Progenitor cell of endocrine pancreas (in vitro differentiated cells): ENCODE data around the gene APOBEC3A. TPM values are rescaled to one million over a fixed set of nuclear protein-coding genes. Genes with fewer than 3 reads are reported as not detected.

ENCODE experiments used
- DNase-seq: peaks from one replicate; pipeline ENCODE4 v3.0.0; 2021; ENCODE audit warnings: low spot score; ENCODE audit not compliant: unreplicated experiment
- H3K27ac Mint-ChIP-seq: 2 replicates; pipeline ENCODE4 v1.8.0; 2021; ENCODE audit warnings: mild to moderate bottlenecking, moderate library complexity, mixed read lengths
- H3K27me3 Mint-ChIP-seq: 2 replicates; pipeline ENCODE4 v1.8.0; 2021; ENCODE audit warnings: mixed read lengths
- H3K36me3 Mint-ChIP-seq: 2 replicates; pipeline ENCODE4 v1.8.0; 2022; ENCODE audit warnings: mixed read lengths; ENCODE audit not compliant: insufficient read depth
- H3K4me1 Mint-ChIP-seq: 2 replicates; pipeline ENCODE4 v1.8.0; 2021; ENCODE audit warnings: low read depth, mixed read lengths
- H3K4me3 Mint-ChIP-seq: 2 replicates; pipeline ENCODE4 v1.8.0; 2021; ENCODE audit warnings: low read depth, mild to moderate bottlenecking, moderate library complexity, mixed read lengths
- H3K9me3 Mint-ChIP-seq: 2 replicates; pipeline ENCODE4 v1.8.0; 2021; ENCODE audit warnings: low read depth, mixed read lengths
- total RNA-seq: library from RNA; stranded (reverse); gene quantifications from 2 replicates; pipeline ENCODE4 v1.2.1, GENCODE V29; 2021
- TF ChIP-seq, protein P1 (sequence below): fragments of 200-600 bp; sonication (generic); IDR thresholded peaks from one replicate; pipeline ENCODE4 v1.5.0; 2021; ENCODE audit warnings: antibody characterized with exemption, mild to moderate bottlenecking; ENCODE audit not compliant: unreplicated experiment

The APOBEC3A gene
- total RNA-seq, 1 donor from 2014 or later, result not detected

DNA sequence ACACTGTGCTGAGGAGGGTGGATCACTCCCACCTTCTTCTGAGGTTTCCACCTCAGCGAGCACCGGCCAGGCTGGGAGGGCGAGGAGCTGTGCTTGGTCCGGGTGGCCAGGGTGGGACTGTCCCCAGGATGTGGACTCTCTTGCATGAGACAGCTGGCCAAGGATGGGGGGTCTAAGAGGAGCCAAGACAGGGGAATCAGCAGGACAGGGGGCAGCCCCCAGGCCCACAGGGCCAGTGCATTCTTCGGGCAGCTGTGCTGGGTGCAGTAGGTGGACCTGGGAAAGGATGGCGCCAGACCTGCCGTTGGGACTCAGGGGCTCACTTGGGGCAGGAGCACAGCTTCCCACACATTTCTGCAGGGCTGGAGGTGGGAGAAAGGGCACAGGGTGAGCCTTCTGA is 9.5 kb downstream of the APOBEC3A start:
- Mint-ChIP-seq H3K9me3 (no peaks in the 10 kb centered on the region), H3K4me1 (peaks cover 5% of the 10 kb centered on the region), H3K4me3 (no peak overlapping the region), H3K27me3 (peaks cover 21% of the 10 kb centered on the region), H3K27ac (no peak overlapping the region), H3K36me3 (no peaks in the 10 kb centered on the region)
- TF ChIP-seq, protein P1, sequence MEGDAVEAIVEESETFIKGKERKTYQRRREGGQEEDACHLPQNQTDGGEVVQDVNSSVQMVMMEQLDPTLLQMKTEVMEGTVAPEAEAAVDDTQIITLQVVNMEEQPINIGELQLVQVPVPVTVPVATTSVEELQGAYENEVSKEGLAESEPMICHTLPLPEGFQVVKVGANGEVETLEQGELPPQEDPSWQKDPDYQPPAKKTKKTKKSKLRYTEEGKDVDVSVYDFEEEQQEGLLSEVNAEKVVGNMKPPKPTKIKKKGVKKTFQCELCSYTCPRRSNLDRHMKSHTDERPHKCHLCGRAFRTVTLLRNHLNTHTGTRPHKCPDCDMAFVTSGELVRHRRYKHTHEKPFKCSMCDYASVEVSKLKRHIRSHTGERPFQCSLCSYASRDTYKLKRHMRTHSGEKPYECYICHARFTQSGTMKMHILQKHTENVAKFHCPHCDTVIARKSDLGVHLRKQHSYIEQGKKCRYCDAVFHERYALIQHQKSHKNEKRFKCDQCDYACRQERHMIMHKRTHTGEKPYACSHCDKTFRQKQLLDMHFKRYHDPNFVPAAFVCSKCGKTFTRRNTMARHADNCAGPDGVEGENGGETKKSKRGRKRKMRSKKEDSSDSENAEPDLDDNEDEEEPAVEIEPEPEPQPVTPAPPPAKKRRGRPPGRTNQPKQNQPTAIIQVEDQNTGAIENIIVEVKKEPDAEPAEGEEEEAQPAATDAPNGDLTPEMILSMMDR, result no peak
- DNase-seq, result no peak

DNA sequence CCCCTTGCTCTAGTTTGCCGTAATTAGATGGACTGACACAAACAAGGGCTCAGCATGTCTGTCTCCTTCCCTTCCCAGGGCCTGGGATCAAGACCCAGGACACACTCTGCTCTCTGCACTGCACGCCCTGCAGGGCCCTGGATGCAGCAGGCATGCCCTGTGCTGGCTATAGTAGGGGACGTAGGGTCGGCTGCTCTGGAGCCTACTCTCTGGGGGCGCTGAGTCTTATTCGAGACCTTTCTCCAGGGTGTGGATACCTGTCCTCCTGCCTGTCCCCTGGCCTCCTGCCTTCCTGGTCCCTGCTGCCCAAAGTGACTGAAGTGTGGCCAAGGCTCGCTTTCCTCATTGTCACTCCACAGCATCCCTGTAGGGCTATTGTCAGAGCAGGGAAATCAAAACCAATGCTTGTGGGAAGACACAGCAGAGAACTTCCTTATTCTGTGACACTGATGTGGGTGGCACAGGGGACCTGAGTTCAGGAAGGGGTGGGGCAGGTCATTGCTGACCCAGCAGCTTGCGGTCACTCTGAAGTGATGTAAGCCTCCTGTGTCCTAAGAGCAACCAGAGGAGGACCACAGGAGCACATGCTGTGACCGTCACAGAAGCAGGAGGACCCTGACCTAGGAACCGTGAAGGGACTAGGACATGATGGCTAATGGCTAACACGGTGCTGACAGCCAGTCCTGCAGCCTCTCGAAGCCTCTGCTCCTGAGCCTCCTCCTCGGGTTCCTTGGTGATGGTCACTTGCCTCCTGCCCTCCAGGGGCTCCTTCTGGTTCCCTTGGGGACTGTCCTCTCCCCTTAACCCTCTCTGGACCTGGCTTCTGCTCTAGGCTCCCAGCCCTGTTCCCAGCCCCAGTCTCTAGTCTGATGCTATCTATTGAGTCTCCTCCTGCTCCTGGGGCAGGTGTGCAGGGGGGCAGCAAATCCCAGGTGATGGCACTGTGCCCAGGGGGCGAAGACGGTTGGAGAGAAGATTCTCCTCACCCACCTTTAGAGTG is 10.3 kb downstream of the APOBEC3A start:
- TF ChIP-seq, protein P1, result no peak
- Mint-ChIP-seq H3K4me1 (peaks cover 5% of the 10 kb centered on the region), H3K36me3 (no peaks in the 10 kb centered on the region), H3K27me3 (peaks cover 21% of the 10 kb centered on the region), H3K27ac (no peak overlapping the region), H3K9me3 (no peaks in the 10 kb centered on the region), H3K4me3 (no peak overlapping the region)
- DNase-seq, result no peak

DNA sequence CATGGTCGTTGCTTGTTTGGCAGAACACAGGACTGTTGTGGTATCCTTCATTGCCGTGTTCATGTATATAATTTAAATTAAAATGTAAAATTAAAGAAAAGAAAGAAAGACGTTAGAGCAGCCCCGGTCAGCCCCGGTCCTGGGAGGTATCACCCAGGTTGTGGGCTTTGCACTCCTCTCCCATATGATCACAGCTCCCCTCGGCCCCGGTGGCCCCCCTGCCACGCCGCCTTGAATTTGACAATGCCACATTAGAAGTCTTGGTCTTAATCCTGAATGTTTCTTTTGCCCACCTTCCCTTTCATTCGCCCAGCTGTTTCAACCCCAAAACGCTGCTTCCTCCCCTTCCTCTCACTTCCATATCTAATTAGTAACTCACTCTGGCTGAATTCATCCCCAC is 11.4 kb downstream of the APOBEC3A start:
- Mint-ChIP-seq H3K36me3 (no peaks in the 10 kb centered on the region), H3K9me3 (no peaks in the 10 kb centered on the region), H3K27ac (no peak overlapping the region), H3K4me1 (peaks cover 3% of the 10 kb centered on the region), H3K27me3 (peaks cover 21% of the 10 kb centered on the region), H3K4me3 (no peak overlapping the region)
- DNase-seq, result no peak
- TF ChIP-seq, protein P1, result no peak

DNA sequence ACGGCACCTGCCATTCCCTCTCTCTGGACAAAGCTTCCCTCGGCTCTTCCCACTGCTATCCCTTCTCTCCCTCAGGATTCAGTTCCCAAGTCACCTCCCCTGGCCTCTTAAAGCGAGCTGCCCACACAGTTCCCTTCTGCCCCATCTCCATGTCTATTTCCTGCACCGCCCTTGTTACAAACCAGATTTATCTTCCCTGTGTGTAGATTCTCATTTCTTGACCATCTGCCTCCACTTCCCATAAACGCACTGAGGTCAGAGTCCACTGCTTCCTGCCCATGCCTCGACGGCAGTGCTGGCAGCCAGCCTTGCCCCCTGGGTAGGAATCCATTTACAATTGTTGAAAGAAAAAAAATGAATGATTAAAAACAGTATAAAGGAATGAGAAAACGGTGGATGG is 13.1 kb downstream of the APOBEC3A start:
- TF ChIP-seq, protein P1, result no peak
- Mint-ChIP-seq H3K4me3 (no peak overlapping the region), H3K36me3 (no peaks in the 10 kb centered on the region), H3K27ac (no peak overlapping the region), H3K27me3 (peaks cover 21% of the 10 kb centered on the region), H3K4me1 (no peaks in the 10 kb centered on the region), H3K9me3 (no peaks in the 10 kb centered on the region)
- no peak for DNase-seq

DNA sequence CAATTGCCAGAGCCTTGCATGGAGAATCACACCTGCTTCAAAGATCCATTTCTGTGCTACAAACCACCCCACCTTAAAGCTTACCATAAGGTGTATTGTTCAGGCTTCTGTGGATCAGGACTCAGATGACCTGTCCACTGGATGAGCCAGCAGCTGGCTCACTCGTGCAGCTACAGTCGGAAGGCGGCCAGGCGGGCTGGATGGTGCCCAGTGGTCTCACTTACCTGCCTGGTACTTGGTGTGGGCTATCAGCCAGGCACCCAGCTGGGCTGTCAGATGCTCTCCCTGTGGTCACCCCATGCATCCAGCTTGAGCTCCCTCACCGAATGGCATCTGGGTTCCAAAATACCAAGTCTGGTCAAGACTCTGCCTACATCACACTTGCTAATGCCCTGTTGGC is 13.8 kb downstream of the APOBEC3A start:
- Mint-ChIP-seq H3K36me3 (no peaks in the 10 kb centered on the region), H3K27me3 (peaks cover 21% of the 10 kb centered on the region), H3K9me3 (no peaks in the 10 kb centered on the region), H3K27ac (no peak overlapping the region), H3K4me1 (no peaks in the 10 kb centered on the region), H3K4me3 (no peak overlapping the region)
- TF ChIP-seq, protein P1, result no peak
- no peak for DNase-seq
